ENCODE measurements around the gene SLC25A53. TPM values are rescaled to one million over a fixed set of nuclear protein-coding genes. Genes with fewer than 3 reads are reported as not detected.
"Not testable (repeated sequence)": the region's sequence is repeated elsewhere in the genome, so short reads cannot be mapped to it uniquely, and the experiment has no call there.

SLC25A53 gene
- total and polyA plus RNA-seq, 3 experiments from 2014 or later: 6.8 to 9.5 (median 8.5) TPM

DNA sequence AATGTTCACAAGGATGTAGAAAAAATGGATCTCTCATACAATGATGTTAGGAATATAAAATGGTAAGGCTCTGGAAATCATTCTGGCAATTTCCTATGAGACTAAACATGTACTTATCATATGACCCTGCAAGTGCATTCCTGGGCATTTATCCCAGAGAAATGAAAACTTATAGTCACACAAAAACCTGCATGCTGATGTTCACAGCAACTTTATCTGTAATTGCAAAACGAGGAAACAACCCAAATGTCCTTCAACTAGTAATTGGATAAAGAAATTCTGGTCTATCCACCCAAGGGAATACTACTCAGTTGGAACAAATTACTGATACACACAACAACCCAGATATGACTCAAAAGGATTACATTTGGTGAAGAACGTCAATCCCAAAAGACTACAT is 30.0 kb downstream of the SLC25A53 start:
- H3K27me3 ChIP-seq (ENCODE audit: insufficient read depth, low read length, poor library complexity, severe bottlenecking): no peaks in the 10 kb centered on the region
- no peak overlapping the region for H3K4me3 Mint-ChIP-seq
- H3K4me3 ChIP-seq (ENCODE audit: low read length): no peak overlapping the region
- POLR2A ChIA-PET: no interaction called here
- H3K27ac ChIP-seq (ENCODE audit: low read depth, low read length): no peak overlapping the region
- H3K36me3 ChIP-seq (ENCODE audit: insufficient read depth, low read length): no peaks in the 10 kb centered on the region
- H3K27ac Mint-ChIP-seq: no peak overlapping the region
- peaks cover 14 to 24% (median 19%) of the 10 kb centered on the region in 3 donors for H3K4me1 Mint-ChIP-seq
- H3K36me3 Mint-ChIP-seq: peaks cover 0 to 44% (median 0%) of the 10 kb centered on the region in 3 donors
- no peaks in the 10 kb centered on the region for H3K9me3 ChIP-seq (ENCODE audit: low read length)
- CTCF ChIA-PET: no interaction called here
- DNase-seq: no peak
- peaks cover 15% of the 10 kb centered on the region for H3K4me1 ChIP-seq (ENCODE audit: insufficient read depth, low read length)
- H3K27me3 Mint-ChIP-seq: peaks cover 0 to 9% of the 10 kb centered on the region in 2 donors
- H3K9me3 Mint-ChIP-seq: no peaks in the 10 kb centered on the region

DNA sequence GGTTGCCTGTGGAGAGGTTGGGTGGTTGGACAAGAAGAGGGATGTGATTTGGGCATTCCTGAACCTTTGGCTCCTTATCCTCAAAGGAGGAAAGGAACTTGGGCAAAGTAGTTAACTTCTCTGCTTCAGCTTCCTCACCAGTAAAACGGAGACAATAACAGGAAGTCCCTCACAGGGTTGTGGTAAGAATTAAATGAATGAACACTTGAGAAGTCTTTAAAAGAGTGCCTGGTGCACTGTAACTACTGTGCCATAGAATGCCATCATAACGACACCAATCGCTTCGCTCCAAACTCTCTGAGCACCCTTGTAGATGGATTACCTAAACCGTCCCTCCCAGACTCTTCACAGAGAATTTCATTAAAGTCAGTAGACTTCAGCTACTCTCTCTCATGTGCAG is 34.0 kb downstream of the SLC25A53 start:
- Mint-ChIP-seq H3K27ac (peak overlapping the region in 7 of 8 donors; percentile 59 to 90 (median 79)), H3K4me1 (peaks cover 14 to 29% (median 19%) of the 10 kb centered on the region in 3 donors), H3K4me3 (peak overlapping the region in 4 of 7 donors; percentile 42 to 55 (median 50)), H3K36me3 (peaks cover 0 to 15% (median 0%) of the 10 kb centered on the region in 3 donors), H3K9me3 (no peaks in the 10 kb centered on the region), H3K27me3 (peaks cover 0 to 6% of the 10 kb centered on the region in 2 donors)
- peak in 1 of 5 donors; percentile 38 for DNase-seq
- ChIA-PET CTCF (interaction anchor here (0.9 to 1.8 kb wide), 3 partner anchors 10 to 205 kb away, joined by 3 to 11 read pairs (median 5); partner anchors contain the start of gene ZCCHC18), POLR2A (interaction anchor here (1.6 kb wide), 1 partner anchor 10 kb away, joined by 7 read pairs; the partner anchor contains the start of gene ZCCHC18)
- H3K4me3 ChIP-seq (ENCODE audit: low read length): no peak overlapping the region
- H3K27me3 ChIP-seq (ENCODE audit: insufficient read depth, low read length, poor library complexity, severe bottlenecking): no peaks in the 10 kb centered on the region
- H3K4me1 ChIP-seq (ENCODE audit: insufficient read depth, low read length): peaks cover 15% of the 10 kb centered on the region
- no peak overlapping the region for H3K27ac ChIP-seq (ENCODE audit: low read depth, low read length)
- no peaks in the 10 kb centered on the region for H3K9me3 ChIP-seq (ENCODE audit: low read length)
- H3K36me3 ChIP-seq (ENCODE audit: insufficient read depth, low read length): no peaks in the 10 kb centered on the region

DNA sequence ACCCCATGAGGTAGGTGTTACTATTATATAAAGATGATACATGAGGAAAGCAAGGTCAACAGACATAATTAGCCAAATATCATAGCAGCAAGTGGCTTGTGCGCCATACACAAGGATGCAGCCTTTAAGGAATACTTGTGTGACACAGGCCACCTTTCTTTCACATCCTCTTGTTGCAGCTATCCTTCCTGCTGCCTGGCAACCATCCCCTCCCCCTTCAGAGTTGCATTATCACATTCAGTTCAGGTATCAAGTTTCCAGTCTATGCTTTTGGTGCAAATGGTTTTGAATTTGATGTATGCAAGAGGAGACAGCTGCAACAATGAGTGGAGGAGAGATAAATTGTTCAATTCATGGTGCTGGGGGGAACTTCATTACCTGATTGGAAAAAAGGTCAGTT is 38.0 kb downstream of the SLC25A53 start:
- Mint-ChIP-seq H3K9me3 (no peaks in the 10 kb centered on the region), H3K27ac (peak overlapping the region in 1 of 8 donors; percentile 27), H3K27me3 (peaks cover 0 to 8% of the 10 kb centered on the region in 2 donors), H3K4me3 (no peak overlapping the region), H3K4me1 (peaks cover 18 to 39% (median 23%) of the 10 kb centered on the region in 3 donors), H3K36me3 (peaks cover 0 to 2% (median 0%) of the 10 kb centered on the region in 3 donors)
- Histone ChIP-seq H3K36me3 (ENCODE audit: insufficient read depth, low read length) (no peaks in the 10 kb centered on the region), H3K9me3 (ENCODE audit: low read length) (no peaks in the 10 kb centered on the region), H3K27ac (ENCODE audit: low read depth, low read length) (no peak overlapping the region), H3K4me1 (ENCODE audit: insufficient read depth, low read length) (peaks cover 16% of the 10 kb centered on the region), H3K4me3 (ENCODE audit: low read length) (no peak overlapping the region), H3K27me3 (ENCODE audit: insufficient read depth, low read length, poor library complexity, severe bottlenecking) (no peaks in the 10 kb centered on the region)
- CTCF ChIA-PET: no interaction called here
- DNase-seq: no peak
- POLR2A ChIA-PET: no interaction called here

DNA sequence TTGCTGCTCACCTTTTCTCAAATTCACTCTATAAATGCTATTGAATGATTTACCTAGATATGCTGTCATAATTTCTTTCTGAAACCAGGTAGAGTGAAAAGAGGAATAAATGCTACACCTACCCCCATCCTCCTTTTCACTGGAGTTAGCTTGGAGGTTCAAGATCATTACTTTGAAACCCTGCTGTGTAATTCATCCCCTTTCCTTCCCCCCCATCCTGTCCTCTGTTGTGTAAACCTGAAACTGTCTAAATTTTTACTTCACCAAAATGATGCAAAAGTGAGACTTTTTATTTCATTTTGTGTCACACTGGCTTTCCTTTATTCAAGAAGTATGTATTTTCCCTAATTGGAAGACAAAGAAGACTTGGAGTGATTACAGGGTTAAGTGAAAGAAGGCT is 39.0 kb downstream of the SLC25A53 start:
- peaks cover 18 to 37% (median 21%) of the 10 kb centered on the region in 3 donors for H3K4me1 Mint-ChIP-seq
- H3K27me3 Mint-ChIP-seq: peaks cover 0 to 12% of the 10 kb centered on the region in 2 donors
- Histone ChIP-seq H3K27ac (ENCODE audit: low read depth, low read length) (no peak overlapping the region), H3K36me3 (ENCODE audit: insufficient read depth, low read length) (no peaks in the 10 kb centered on the region), H3K27me3 (ENCODE audit: insufficient read depth, low read length, poor library complexity, severe bottlenecking) (no peaks in the 10 kb centered on the region), H3K4me1 (ENCODE audit: insufficient read depth, low read length) (peaks cover 11% of the 10 kb centered on the region), H3K9me3 (ENCODE audit: low read length) (no peaks in the 10 kb centered on the region), H3K4me3 (ENCODE audit: low read length) (no peak overlapping the region)
- peak overlapping the region in 3 of 8 donors; percentile 11 to 67 (median 33) for H3K27ac Mint-ChIP-seq
- H3K9me3 Mint-ChIP-seq: no peaks in the 10 kb centered on the region
- H3K36me3 Mint-ChIP-seq: peaks cover 0 to 2% (median 0%) of the 10 kb centered on the region in 3 donors
- peak overlapping the region in 1 of 7 donors; percentile 27 for H3K4me3 Mint-ChIP-seq
- ChIA-PET CTCF (no interaction called here), POLR2A (no interaction called here)
- no peak for DNase-seq

DNA sequence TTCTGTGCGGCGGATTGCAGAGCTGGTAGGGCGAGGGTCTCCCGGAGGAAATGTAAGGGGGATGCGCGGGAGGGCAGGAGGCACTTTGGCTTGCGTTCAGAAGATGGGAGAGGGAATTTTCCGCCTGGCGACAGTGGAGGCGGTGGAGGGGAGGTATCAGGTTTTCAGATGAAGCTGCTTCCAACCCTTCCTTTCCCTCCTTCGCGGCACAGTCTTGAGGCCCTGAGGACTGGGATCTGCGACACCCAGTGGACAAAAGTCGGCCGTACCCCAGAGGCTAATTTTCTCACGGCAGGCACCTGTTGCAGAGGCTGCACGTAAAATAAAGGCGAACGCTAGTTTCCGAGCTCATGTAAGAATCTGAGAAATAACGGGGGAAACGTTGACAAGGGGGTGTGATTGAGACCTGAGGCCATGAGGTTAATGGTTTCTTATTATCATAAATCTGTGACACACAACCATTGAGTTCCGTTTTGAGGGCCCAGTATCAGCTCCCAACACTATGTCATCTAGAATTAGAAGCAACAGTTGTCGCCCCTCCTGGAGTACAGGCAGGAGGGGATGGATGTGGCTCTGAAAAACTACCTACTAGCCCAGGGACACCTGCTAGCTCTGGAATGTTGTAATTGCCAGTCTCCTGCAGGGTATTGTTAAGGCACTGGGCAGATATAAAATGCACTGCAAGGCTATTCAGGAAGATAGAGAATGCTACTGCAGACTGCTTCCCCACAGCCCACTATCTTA is 43.4 kb downstream of the SLC25A53 start:
- peak; percentile 41 to 73 (median 45) for DNase-seq
- Mint-ChIP-seq H3K4me3 (peak overlapping the region; percentile 88 to 97 (median 93)), H3K36me3 (peaks cover 0 to 5% (median 0%) of the 10 kb centered on the region in 3 donors), H3K27ac (peak overlapping the region; percentile 89 to 97 (median 94)), H3K4me1 (peaks cover 38 to 59% (median 51%) of the 10 kb centered on the region in 3 donors), H3K27me3 (peaks cover 0 to 12% of the 10 kb centered on the region in 2 donors), H3K9me3 (no peaks in the 10 kb centered on the region)
- CTCF ChIA-PET: interaction anchor here (0.6 to 3.4 kb wide), 11 partner anchors 10 to 268 kb away, joined by 3 to 36 read pairs (median 4); partner anchors contain the start of gene SLC25A53
- no peaks in the 10 kb centered on the region for H3K27me3 ChIP-seq (ENCODE audit: insufficient read depth, low read length, poor library complexity, severe bottlenecking)
- H3K9me3 ChIP-seq (ENCODE audit: low read length): no peaks in the 10 kb centered on the region
- H3K4me3 ChIP-seq (ENCODE audit: low read length): peak overlapping the region; percentile 62
- POLR2A ChIA-PET: interaction anchor here (0.8 to 2.0 kb wide), 3 partner anchors 10 to 43 kb away, joined by 3 to 11 read pairs (median 7); partner anchors contain the start of gene SLC25A53
- peaks cover 35% of the 10 kb centered on the region for H3K4me1 ChIP-seq (ENCODE audit: insufficient read depth, low read length)
- no peaks in the 10 kb centered on the region for H3K36me3 ChIP-seq (ENCODE audit: insufficient read depth, low read length)
- peak overlapping the region; percentile 67 for H3K27ac ChIP-seq (ENCODE audit: low read depth, low read length)

DNA sequence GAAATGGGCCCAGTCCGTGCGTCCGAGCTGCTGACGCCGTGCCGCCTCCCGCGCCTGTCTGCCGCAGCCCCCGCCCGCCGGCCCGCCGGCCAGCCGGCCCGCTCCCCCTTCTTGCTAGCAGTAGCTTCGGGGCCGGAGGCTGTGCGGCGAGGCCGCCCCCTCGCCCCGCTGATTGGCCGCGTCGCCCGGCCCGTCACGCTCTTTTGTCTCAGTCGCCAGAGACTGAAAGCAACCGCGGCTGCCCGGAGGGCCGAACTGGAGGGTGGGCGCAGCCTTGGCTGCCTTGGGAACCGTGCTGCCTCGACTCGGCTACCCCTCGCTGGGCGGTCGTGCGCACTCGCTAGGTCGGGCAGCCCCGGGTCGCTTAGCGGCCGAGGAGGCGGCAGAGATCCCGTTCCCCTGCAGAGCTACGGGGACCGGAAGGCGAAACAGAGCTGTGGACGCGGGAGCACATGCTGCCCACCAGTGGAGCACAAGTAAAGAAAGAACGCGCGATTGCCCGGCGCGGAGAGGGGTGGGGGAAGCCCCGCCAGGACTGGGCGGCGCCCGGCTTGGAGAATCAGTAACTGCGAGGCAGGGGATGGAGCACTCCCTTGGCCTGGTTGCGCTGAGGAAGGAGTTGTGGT is 44.4 kb downstream of the SLC25A53 start, which contains the start of gene ZCCHC18:
ZCCHC18 (plus strand) TSS at position 198 of the 626 bp plus-strand sequence. CDS start 1,589 bp downstream, outside the sequence.
- no peaks in the 10 kb centered on the region for H3K9me3 Mint-ChIP-seq
- H3K4me1 ChIP-seq (ENCODE audit: insufficient read depth, low read length): peaks cover 40% of the 10 kb centered on the region
- POLR2A ChIA-PET: interaction anchor here (0.8 to 2.0 kb wide), 3 partner anchors 11 to 44 kb away, joined by 3 to 11 read pairs (median 7); partner anchors contain the start of gene SLC25A53
- H3K36me3 ChIP-seq (ENCODE audit: insufficient read depth, low read length): no peaks in the 10 kb centered on the region
- H3K4me3 ChIP-seq (ENCODE audit: low read length): peak within 1 kb of the TSS; percentile 62
- CTCF ChIA-PET: interaction anchor here (1.1 to 3.4 kb wide), 11 partner anchors 9 to 267 kb away, joined by 3 to 36 read pairs (median 4); partner anchors contain the start of gene SLC25A53
- H3K27me3 Mint-ChIP-seq: peaks cover 0 to 11% of the 10 kb centered on the region in 2 donors
- H3K27ac ChIP-seq (ENCODE audit: low read depth, low read length): peak within 1 kb of the TSS; percentile 67
- H3K27ac Mint-ChIP-seq: peak within 1 kb of the TSS; percentile 92 to 99 (median 96)
- peak; percentile 24 to 66 (median 30) for DNase-seq
- peaks cover 0 to 5% (median 0%) of the 10 kb centered on the region in 3 donors for H3K36me3 Mint-ChIP-seq
- no peaks in the 10 kb centered on the region for H3K27me3 ChIP-seq (ENCODE audit: insufficient read depth, low read length, poor library complexity, severe bottlenecking)
- peaks cover 48 to 69% (median 60%) of the 10 kb centered on the region in 3 donors for H3K4me1 Mint-ChIP-seq
- no peaks in the 10 kb centered on the region for H3K9me3 ChIP-seq (ENCODE audit: low read length)
- peak within 1 kb of the TSS; percentile 88 to 97 (median 93) for H3K4me3 Mint-ChIP-seq

DNA sequence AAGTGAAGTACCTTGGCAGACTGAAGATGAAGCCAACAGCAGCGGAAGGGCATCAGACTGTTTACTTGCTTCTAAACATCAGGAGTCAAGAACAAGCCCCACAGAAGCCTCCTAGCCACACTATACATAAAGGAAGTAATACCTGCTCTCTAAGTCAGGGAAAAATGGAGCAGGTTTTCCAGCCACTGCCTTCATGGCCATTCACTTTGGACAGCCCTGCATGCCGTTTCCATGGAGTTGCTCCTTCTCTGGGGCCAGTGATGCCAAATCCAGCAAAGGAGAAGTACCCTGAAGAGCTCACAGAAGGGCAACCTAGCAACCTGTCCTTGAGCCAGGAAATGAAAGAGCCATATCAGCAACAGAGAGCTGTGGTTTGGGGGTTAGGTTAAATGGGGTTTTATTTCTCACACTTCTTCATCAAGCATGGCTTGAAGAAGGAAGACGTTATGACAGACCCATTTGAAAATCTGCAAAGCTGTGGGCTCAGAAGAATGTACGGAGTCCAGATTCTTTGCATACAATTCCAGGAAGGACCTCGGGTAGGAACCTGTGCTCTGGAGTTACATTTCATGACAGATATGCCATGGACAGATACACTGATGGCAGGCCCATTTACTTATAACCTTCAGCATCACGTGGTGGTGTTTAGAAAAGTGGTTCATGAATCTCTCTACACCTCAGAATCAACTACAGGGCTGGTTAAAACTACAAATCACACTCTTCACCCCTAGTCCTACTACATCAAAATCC is 46.1 kb downstream of the SLC25A53 start:
- DNase-seq: peak in 3 of 5 donors; percentile 58 to 70 (median 67)
- Histone ChIP-seq H3K4me3 (ENCODE audit: low read length) (peak overlapping the region; percentile 11), H3K4me1 (ENCODE audit: insufficient read depth, low read length) (peaks cover 40% of the 10 kb centered on the region), H3K27ac (ENCODE audit: low read depth, low read length) (peak overlapping the region; percentile 69)
- H3K27me3 ChIP-seq (ENCODE audit: insufficient read depth, low read length, poor library complexity, severe bottlenecking); H3K9me3 Mint-ChIP-seq; POLR2A ChIA-PET; H3K36me3 Mint-ChIP-seq; H3K9me3 ChIP-seq (ENCODE audit: low read length); H3K36me3 ChIP-seq (ENCODE audit: insufficient read depth, low read length): not testable (repeated sequence)
- CTCF ChIA-PET: interaction anchor here (1.4 to 3.4 kb wide), 3 partner anchors 9 to 192 kb away, joined by 4 to 36 read pairs (median 8); no protein-coding TSS in a partner anchor
- Mint-ChIP-seq H3K4me1 (peaks cover 55 to 84% (median 74%) of the 10 kb centered on the region in 3 donors), H3K27me3 (peaks cover 0 to 11% of the 10 kb centered on the region in 2 donors), H3K4me3 (peak overlapping the region; percentile 88 to 97 (median 93)), H3K27ac (peak overlapping the region; percentile 92 to 99 (median 96))

All from CD8-positive, alpha-beta memory T cell (primary cell).